Occipital lobe (tissue), 2 donors: ENCODE results near the gene TTLL6. TPM values are rescaled to one million over a fixed set of nuclear protein-coding genes. Genes with fewer than 3 reads are reported as not detected.

Experiments used
- DNase-seq: peaks from one replicate; lab custom pipeline; 2025; lab: John Stamatoyannopoulos, UW
- total RNA-seq: library from RNA; depleted of rRNA; stranded (reverse); fragments of >200 nt; gene quantifications from one replicate; pipeline ENCODE4 v1.2.3, GENCODE V29; 2014

The TTLL6 gene
- total RNA-seq, 1 donor from 2014 or later: 0.16 TPM

DNA sequence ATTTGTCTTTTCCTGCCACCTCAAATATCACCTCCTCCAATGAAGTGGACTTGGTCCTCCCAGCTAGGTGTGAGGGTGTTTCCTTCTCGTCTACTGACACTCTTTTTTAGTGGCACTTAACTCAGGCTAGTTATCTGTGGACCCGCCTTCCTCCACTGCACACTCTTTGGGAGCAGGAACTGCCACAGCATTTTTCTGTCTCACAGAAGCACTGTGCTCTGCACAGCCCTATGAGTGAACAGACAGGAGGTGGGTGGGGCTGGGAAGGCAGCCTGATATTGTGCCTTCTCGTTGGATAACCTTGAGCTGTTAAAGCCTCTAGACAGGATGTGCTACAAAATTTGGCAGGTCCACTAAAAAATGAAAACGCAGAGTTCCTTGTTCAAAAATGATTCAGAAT is 56.6 kb downstream of the TTLL6 start:
- no peak for DNase-seq

DNA sequence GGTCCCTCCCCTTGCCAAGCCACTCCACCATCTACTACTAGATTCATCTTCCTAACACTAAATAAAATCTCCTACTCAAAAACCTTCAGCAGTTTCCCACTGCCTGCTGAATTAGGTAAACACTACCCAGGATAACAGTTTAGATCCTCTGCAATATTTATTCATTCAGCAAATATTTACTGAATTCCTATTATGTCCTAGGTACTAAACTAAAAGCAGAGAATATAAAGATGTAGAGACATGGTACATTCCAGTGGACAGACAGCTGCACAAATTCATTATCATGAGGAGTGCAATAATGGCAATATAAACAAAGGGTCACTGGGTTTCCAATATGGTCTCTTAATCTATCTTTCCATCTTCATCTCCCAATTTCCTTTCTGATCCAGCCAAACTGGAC is 57.7 kb downstream of the TTLL6 start:
- DNase-seq: no peak

- no peak for DNase-seq
Observed at GRCh38 chr17:48757524-48757961, 59.5 kb downstream of the TTLL6 start.

DNA sequence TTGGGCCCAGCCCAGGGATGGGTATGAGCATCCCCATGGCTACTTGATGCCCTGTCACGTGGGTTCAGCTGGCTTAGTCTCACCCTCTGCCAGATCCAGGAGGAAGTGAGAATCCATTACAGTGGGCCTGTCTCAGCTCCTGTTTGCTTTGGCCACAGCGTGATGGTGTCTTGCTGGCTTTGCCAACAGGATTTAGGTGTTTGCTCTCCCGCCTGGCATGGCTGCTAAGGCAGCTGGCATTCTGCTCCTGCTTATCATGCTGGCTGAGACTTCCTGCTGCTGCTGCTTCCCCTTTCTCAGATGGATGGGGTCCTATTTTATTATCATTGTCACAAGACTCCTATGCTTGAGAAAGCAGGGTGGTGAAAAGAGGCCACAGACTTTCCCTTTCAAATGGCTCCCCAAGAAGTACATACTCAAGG is 60.2 kb downstream of the TTLL6 start:
- DNase-seq: no peak

DNA sequence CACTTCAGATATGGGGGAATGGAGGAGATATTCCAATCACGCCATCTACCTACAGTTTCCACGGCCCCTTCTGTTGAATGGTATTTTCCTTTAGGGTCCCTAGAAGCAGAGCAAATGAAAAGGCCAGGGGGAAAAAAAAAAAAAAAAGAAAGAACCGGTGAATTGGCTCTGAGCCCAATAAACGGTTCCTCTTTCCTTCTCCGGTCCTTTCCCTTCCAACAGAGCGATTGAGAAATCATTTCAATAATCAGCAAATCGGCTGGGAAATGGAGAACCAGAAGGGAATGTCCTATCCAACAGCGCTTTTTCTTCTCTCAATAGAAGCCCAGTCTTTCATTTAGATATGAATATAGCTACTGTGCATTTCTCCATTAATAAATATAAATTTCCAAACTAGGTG is 61.7 kb downstream of the TTLL6 start:
- no peak for DNase-seq

- DNase-seq: no peak
Observed at GRCh38 chr17:48754500-48755261, 62.3 kb downstream of the TTLL6 start.

DNA sequence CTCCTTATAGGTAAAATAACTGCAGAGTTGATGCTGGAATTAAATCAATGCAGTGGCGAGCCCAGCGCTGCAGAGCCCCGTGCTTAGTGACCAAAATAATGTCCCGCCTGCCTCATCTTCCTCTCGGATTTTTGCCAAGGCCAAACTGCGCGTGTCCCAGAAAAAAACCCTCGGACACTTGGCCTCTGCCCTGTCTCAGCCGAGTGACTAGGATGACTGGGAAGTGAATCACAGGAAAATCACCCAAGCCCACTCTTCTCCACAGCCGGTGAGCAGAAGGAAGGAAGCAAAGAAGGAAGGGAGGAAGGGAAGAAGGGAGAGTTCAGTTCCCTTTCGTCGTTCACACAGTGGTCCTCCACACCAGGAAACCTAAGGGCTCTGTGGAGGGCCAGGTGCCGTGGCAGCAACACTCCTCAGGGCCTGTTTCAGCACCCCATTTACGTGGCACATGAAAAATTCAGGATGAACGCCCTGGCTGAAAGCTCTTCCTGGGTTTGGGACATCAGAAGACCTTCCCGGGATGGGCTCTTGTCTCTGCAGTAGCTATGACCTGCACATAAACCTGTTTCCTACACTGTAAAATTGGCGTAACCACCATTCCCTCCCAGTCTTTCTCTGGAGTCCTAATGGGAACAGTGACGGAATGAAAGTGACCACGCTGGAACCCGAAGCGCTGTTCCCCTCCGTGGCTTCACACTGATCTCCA is 63.1 kb downstream of the TTLL6 start:
- no peak for DNase-seq

GRCh38 chr17:48752399-48753288 is 64.4 kb downstream of the TTLL6 start:
- DNase-seq: no peak

DNA sequence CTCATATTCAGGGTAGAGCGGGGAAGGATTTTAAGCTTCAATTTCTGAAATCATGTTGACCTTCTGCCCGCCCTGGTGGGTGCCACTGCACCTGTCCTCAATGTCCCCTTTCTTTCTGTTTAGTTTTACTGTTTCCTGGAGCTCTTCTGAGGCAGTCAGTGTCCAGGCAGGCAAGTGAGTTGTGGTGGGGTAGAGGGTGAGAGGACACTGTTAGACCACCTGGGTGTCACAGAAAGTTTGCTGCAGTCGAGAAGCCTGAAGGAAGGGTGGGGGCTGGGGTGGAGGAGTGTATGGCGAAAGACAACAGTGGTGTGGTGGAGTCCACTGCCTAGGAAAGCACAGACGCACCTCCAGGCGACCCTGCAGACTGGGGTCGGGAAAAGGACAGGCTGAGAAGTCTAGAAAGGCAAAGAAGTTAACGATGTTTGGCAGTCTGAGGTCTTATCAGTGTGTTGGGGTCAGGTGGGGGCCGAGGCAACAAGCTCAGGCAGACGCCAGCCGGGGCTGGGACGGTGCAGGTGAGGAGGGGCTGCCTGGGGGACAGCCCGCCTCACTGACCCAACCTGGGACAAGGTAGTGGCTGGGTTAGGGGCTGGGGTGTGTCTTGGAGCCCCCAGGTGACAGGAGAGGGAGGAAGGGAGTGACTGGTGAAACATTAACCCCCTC is 65.2 kb downstream of the TTLL6 start:
- no peak for DNase-seq

DNA sequence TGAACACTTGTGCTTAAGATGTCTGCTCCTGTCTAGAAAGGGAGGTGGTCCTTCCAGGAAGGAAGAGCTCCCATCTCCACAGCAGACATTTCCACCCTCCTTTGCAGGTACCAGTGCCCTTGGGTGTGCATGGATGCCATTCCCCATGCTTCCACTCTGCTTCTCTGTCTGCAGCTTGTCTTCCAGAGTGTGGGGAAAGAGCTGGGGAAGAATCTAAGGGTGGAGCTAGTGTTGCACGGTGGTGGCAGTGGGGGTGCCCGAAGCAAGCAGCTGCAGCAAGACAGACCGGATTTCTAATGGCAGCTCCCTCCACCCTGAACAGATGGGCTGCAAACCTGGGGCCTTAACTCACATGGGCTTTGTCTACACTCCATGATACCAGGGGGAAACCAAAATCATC is 65.9 kb downstream of the TTLL6 start:
- DNase-seq: no peak

- DNase-seq: no peak
Observed at GRCh38 chr17:48749621-48750553, 67.1 kb downstream of the TTLL6 start.

DNA sequence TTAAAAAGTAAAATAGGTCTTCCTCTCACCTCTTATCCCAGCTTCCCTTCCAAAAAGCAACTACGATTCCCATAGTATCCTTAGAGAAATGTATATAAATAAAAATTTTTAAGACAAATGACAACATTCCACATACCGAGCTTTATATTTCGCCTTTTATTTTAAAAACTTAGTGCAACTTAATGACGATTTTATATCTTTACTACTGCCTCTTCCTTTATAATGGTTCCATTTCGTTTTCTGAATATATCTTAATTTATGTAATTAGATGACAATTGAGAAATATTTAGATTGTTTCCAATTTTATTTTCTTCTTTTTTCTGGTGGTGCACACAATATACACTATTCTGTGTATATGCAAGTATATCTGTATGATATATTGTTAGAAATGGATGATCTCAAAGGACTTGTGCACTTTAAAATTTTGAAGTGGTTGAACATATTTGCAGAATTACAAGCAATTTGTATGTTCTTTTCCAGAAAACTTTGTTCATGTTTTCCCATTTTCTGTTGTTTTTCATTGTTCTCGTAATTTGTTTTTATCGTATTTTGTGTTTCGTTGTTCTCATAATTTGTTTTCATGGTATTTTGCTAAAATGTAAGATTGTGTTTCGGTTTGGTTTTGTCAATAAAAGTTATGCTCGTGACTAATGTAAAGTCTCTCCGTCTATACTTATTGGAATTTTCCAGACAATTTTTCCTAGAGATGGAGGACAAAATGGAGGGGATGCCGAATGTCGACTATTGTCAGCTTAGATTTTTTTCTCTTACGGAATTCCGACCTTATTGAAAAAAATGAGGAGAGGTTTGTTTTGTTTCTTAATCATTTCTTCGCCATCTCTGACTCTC is 68.1 kb downstream of the TTLL6 start:
- no peak for DNase-seq

DNA sequence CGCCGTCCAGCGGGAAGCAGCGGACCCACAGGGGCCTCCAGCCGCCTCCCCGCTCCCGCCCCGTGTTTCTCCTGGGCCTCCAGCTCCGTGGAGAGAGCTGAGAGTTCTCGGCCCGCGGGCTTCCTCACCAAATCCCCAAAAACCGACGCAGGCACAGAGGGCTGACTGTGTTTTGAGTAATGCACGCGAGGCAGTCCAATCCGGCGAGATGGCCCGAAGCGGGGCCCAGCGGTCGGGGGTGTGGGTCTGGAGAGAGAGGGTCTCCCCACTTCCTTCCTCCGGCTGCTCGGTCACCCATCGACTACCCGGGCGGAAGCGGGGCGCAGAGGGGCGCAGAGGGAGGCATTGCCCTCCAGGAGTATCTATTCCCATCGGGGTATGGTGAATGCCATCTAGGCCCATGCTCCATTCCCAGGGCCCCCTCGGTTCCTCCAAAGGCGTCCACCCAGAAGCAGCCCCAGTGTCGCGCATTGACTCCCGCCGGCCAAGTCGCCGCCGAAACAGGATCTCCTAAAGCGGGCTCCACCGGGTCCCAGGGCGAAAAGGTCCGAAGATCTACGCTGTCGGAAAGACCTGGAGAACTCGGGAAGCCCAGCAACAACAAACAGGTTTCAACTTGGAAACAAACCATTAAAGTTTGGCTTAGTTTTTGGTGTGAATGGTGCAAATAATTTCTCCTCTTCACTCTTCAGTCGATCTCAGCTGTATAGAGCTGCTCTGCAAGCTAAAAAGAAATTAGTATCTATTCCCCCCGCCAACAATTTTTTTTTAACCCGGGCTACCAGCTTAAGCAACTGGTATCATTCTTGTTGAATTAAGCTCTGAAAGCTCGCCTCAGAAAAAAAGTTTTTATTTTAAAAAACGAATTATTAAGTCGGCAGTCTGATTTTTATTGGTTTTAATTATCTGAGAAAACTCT is 69.3 kb downstream of the TTLL6 start:
- DNase-seq: no peak

- DNase-seq: no peak
Observed at GRCh38 chr17:48746916-48747444, 70.0 kb downstream of the TTLL6 start.

GRCh38 chr17:48745381-48746275 is 71.4 kb downstream of the TTLL6 start:
- DNase-seq: no peak

- DNase-seq: no peak
Observed at GRCh38 chr17:48740537-48740936, 76.5 kb downstream of the TTLL6 start.
